Tibial nerve (tissue), 4 donors: ENCODE data around the gene NIT1. TPM values are rescaled to one million over a fixed set of nuclear protein-coding genes. Genes with fewer than 3 reads are reported as not detected.

Source experiments
- DNase-seq, 2 donors: peaks; one replicate each; pipeline ENCODE4 v3.0.0-alpha.2; 2019; ENCODE audit warnings: low spot score in 2 of 2
- H3K27ac ChIP-seq, 4 donors: fragments of 200-600 bp; sonication (generic) in 3 of 4; one replicate each; pipeline ENCODE4 v1.5.1; 2017 to 2019; ENCODE audit warnings: mild to moderate bottlenecking in 1 of 4
- H3K27me3 ChIP-seq, 2 donors: fragments of 200-600 bp; sonication (generic) in 1 of 2; one replicate each; pipeline versions ENCODE4 v1.5.1 to v1.6.0; 2017 to 2019
- H3K36me3 ChIP-seq, 3 donors: fragments of 200-600 bp; sonication (generic); one replicate each; pipeline ENCODE4 v1.5.1; 2018 to 2019
- H3K4me1 ChIP-seq, 4 donors: fragments of 200-600 bp; sonication (generic) in 3 of 4; one replicate each; pipeline ENCODE4 v1.5.1; 2017 to 2019
- H3K4me3 ChIP-seq, 4 donors: fragments of 200-600 bp; sonication (generic) in 3 of 4; one replicate each; pipeline ENCODE4 v1.5.1; 2017 to 2019; ENCODE audit warnings: mild to moderate bottlenecking in 1 of 4, moderate library complexity in 1 of 4
- H3K9me3 ChIP-seq, 4 donors: fragments of 200-600 bp; sonication (generic) in 3 of 4; one replicate each; pipeline ENCODE4 v1.5.1; 2017 to 2019
- EP300 ChIP-seq, 2 donors: sonication (generic); formaldehyde crosslinking; IDR thresholded peaks; one replicate each; pipeline ENCODE4 v1.6.1; 2017; ENCODE audit warnings: antibody characterized with exemption in 2 of 2, mild to moderate bottlenecking in 1 of 2
- POLR2A ChIP-seq, 2 donors: fragments of 450-650 bp; IDR thresholded peaks; one replicate each; pipeline ENCODE4 v1.6.1; 2017; ENCODE audit warnings: antibody characterized with exemption in 2 of 2, mild to moderate bottlenecking in 2 of 2, moderate library complexity in 2 of 2
- WGBS, 2 donors: methylation state at CpG; one replicate each; pipeline ENCODE4 v1.1.5; 2018; 5-methylcytosine and 5-hydroxymethylcytosine counted together
- total RNA-seq, 4 donors: library from RNA; depleted of rRNA; stranded (reverse); fragments of >200 nt; gene quantifications; one replicate each; pipeline ENCODE4 v1.1.0, GENCODE V29; 2016
- TF ChIP-seq, protein P1 (sequence below), 5 experiments: fragments of 200-600 bp in 3 of 5; fragments of 450-650 bp in 2 of 5; sonication (generic) in 3 of 5; IDR thresholded peaks; one replicate each; pipeline ENCODE4 v1.5.1; 2016 to 2019; ENCODE audit warnings: antibody characterized with exemption in 5 of 5, mild to moderate bottlenecking in 3 of 5, moderate library complexity in 2 of 5

The NIT1 gene
- total RNA-seq, 4 donors from 2014 or later = 26.4 to 43.0 (median 32.9) TPM

GRCh38 chr1:161083748-161084596, 33.9 kb upstream of the NIT1 start:
- H3K4me1 ChIP-seq = no peaks in the 10 kb centered on the region
- H3K27ac ChIP-seq = peak overlapping the region in 2 of 4 donors; percentile 25 to 57
- H3K27me3 ChIP-seq = no peaks in the 10 kb centered on the region
- DNase-seq = no peak
- no peak overlapping the region for H3K4me3 ChIP-seq
- TF ChIP-seq, protein P1, sequence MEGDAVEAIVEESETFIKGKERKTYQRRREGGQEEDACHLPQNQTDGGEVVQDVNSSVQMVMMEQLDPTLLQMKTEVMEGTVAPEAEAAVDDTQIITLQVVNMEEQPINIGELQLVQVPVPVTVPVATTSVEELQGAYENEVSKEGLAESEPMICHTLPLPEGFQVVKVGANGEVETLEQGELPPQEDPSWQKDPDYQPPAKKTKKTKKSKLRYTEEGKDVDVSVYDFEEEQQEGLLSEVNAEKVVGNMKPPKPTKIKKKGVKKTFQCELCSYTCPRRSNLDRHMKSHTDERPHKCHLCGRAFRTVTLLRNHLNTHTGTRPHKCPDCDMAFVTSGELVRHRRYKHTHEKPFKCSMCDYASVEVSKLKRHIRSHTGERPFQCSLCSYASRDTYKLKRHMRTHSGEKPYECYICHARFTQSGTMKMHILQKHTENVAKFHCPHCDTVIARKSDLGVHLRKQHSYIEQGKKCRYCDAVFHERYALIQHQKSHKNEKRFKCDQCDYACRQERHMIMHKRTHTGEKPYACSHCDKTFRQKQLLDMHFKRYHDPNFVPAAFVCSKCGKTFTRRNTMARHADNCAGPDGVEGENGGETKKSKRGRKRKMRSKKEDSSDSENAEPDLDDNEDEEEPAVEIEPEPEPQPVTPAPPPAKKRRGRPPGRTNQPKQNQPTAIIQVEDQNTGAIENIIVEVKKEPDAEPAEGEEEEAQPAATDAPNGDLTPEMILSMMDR (IDR thresholded peaks at IDR 0.05) = no peak
- TF ChIP-seq EP300 (IDR thresholded peaks at IDR 0.05) (no peak), POLR2A (IDR thresholded peaks at IDR 0.05) (no peak)
- H3K9me3 ChIP-seq = no peaks in the 10 kb centered on the region
- 72 to 79% methylated on average over 10 of the region's 10 CpGs for WGBS, 2 donors
- no peaks in the 10 kb centered on the region for H3K36me3 ChIP-seq

DNA sequence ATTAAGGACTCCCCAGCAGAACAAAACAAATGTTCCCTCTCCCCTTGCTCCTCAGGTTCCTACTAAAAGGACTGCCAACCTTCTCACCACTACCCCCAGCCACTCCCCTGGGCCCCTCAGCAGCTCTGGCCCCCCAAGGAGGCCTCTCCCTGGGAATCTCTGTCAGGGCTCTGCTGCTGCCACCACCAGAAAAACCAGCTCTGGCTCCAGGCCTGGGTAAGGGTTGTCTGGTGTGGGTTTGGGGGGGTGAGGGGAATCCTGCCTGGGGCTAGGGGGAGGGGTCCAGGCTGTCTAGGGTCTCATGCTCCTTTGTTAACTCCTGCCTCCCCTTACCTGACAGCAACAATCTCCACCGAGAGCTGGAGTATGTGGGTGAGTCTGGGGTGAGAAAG, 33.3 kb upstream of the NIT1 start:
- WGBS, 2 donors = 67 to 92% methylated on average over 1 of the region's 1 CpG
- no peaks in the 10 kb centered on the region for H3K36me3 ChIP-seq
- no peak overlapping the region for H3K27ac ChIP-seq
- DNase-seq = no peak
- no peaks in the 10 kb centered on the region for H3K4me1 ChIP-seq
- H3K9me3 ChIP-seq = no peaks in the 10 kb centered on the region
- H3K27me3 ChIP-seq = no peaks in the 10 kb centered on the region
- H3K4me3 ChIP-seq = no peak overlapping the region
- no peak for TF ChIP-seq EP300 (IDR thresholded peaks at IDR 0.05)
- TF ChIP-seq, protein P1 (IDR thresholded peaks at IDR 0.05) = no peak
- no peak for TF ChIP-seq POLR2A (IDR thresholded peaks at IDR 0.05)

GRCh38 chr1:161085165-161085564, 32.7 kb upstream of the NIT1 start:
- TF ChIP-seq EP300 (IDR thresholded peaks at IDR 0.05) (no peak), POLR2A (IDR thresholded peaks at IDR 0.05) (no peak)
- TF ChIP-seq, protein P1 (IDR thresholded peaks at IDR 0.05) = no peak
- H3K4me3 ChIP-seq = no peak overlapping the region
- H3K36me3 ChIP-seq = no peaks in the 10 kb centered on the region
- 34 to 57% methylated on average over 2 of the region's 2 CpGs for WGBS, 2 donors
- H3K4me1 ChIP-seq = no peaks in the 10 kb centered on the region
- no peak overlapping the region for H3K27ac ChIP-seq
- no peak for DNase-seq
- no peaks in the 10 kb centered on the region for H3K9me3 ChIP-seq
- no peaks in the 10 kb centered on the region for H3K27me3 ChIP-seq

DNA sequence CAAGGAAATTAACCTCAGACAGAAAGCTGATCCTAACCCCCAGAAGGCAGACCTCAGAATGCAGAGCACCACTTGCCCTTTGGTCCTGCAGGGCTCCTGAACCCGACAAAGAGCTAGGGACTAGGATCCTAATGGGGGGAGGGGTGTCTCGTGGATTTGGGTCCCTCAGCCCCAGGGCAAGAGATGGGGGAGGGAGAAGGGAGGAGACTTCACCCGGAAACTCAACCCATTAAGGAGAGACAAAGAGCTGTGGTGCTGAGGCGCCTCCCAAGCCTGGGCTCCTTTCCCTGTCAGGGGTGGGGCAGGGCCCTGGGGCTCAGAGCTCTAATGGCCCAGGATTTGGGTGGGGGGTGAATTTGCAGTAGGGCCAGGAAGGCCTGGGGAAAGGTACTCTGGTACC, 31.4 kb upstream of the NIT1 start:
- H3K4me1 ChIP-seq = no peaks in the 10 kb centered on the region
- no peaks in the 10 kb centered on the region for H3K9me3 ChIP-seq
- no peak for DNase-seq
- TF ChIP-seq POLR2A (IDR thresholded peaks at IDR 0.05) (no peak), EP300 (IDR thresholded peaks at IDR 0.05) (no peak)
- TF ChIP-seq, protein P1 (IDR thresholded peaks at IDR 0.05) = no peak
- no peak overlapping the region for H3K27ac ChIP-seq
- 58 to 59% methylated on average over 2 to 4 of the region's 4 CpGs for WGBS, 2 donors
- H3K27me3 ChIP-seq = no peaks in the 10 kb centered on the region
- H3K4me3 ChIP-seq = no peak overlapping the region
- no peaks in the 10 kb centered on the region for H3K36me3 ChIP-seq

DNA sequence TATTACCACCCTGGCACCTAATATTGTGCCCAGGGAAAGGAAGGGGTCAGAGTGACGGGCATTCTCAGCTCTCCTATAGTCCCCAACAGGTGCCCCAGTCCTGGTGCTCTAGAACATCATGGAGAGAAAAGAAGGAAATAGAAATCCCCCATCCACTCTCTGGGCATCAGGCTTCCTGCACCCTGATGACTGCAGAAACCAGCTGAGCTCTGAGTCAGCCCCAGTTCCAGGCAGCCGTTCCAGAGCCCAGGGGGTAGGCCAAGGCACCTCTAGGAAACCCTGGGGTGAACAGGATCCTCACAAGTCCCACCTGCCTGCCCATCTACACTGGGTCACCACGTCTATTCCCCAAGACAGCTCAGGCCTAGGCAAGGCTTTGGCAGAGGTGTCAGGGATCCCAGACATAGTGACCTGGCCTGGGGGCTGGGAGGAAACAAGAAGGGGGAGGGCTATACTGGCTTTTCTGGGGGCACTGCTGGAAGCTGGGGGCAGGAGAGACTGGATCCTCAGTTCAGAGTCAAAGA, 29.3 kb upstream of the NIT1 start:
- Histone ChIP-seq H3K4me1 (no peaks in the 10 kb centered on the region), H3K36me3 (no peaks in the 10 kb centered on the region), H3K27me3 (no peaks in the 10 kb centered on the region), H3K27ac (no peak overlapping the region), H3K9me3 (no peaks in the 10 kb centered on the region), H3K4me3 (no peak overlapping the region)
- no peak for DNase-seq
- WGBS, 2 donors = 79 to 100% methylated on average over 3 of the region's 3 CpGs
- no peak for TF ChIP-seq EP300 (IDR thresholded peaks at IDR 0.05)
- TF ChIP-seq POLR2A (IDR thresholded peaks at IDR 0.05) = no peak
- TF ChIP-seq, protein P1 (IDR thresholded peaks at IDR 0.05) = no peak
